Panc1 (cell line): ENCODE data around the gene SPEM3.

Experiments
- CTCF ChIP-seq: fragments of 450-650 bp; IDR thresholded peaks from 2 replicates; pipeline ENCODE4 v1.5.1; 2017; ENCODE audit warnings: mild to moderate bottlenecking
- POLR2AphosphoS5 ChIP-seq: IDR thresholded peaks from 2 replicates; pipeline ENCODE4 v1.6.1; 2012; ENCODE audit warnings: mild to moderate bottlenecking, low read depth, low read length, moderate library complexity
- SIN3A ChIP-seq: IDR thresholded peaks from 2 replicates; pipeline ENCODE4 v1.6.1; 2012; ENCODE audit warnings: low read depth, mild to moderate bottlenecking, low read length, moderate library complexity, borderline replicate concordance; ENCODE audit not compliant: insufficient read depth

GRCh38 chr17:7404737-7405349 lies 23.8 kb upstream of the SPEM3 start:
- TF ChIP-seq CTCF (no peak), SIN3A (no peak), POLR2AphosphoS5 (no peak)
